COR-L47 (cell line): ENCODE data around the gene TGFB1I1.
"Not testable (repeated sequence)": the region's sequence is repeated elsewhere in the genome, so short reads cannot be mapped to it uniquely, and the experiment has no call there.

Experiments used
- DNase-seq: peaks from one replicate; lab custom pipeline; 2025; lab: John Stamatoyannopoulos, UW

Gene TGFB1I1

GRCh38 chr16:31487720-31488467 lies 15.9 kb downstream of the TGFB1I1 start:
- DNase-seq = peak; percentile 65

GRCh38 chr16:31488468-31489297 lies 16.7 kb downstream of the TGFB1I1 start:
- DNase-seq = peak; percentile 0

DNA sequence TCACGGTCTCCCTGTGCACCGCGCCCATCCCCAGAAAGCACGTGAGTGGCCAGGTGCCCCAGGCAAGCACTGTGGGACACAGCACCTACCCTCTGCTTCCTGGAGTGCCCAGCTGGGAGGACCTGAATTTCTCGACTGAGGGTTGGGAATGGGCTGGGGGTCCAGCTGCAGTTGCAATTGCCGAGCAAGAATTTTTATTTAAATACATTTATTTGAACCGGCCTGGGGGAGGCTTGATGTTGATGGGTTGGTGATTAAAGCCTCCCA lies 17.3 kb downstream of the TGFB1I1 start:
- DNase-seq = no peak

GRCh38 chr16:31489616-31490584 lies 17.9 kb downstream of the TGFB1I1 start:
- no peak for DNase-seq

DNA sequence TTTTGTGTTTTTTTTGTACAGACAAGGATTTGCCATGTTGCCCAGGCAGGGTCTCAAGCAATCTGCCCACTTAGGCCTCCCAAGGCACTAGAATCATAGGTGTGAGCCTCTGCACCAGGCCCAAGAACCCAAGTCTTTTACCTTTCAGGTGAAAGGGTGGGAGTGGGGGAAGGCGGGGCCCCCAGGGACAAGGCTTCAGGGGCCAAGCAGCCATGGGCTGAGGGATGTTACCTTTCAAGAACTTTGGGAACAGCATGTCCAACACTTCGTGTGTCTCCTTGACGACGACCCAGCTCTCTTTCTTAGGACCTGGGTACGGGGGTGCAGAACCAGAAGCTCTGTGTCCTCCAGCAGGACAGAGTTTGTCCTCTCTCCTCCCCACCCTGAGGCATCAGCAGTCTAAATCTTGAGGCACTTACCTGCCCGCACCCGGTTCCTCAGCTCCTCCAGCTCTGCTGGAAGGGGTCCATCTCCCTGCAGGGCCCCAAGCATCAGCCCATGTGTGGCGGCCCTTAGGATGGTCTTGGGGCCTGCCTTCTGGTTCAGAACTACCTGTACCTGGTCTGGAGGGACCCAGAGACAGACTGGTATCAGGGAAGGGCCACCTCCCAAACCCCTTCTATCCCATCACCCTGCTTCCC lies 19.9 kb downstream of the TGFB1I1 start:
- DNase-seq = no peak

GRCh38 chr16:31493506-31494125 lies 21.7 kb downstream of the TGFB1I1 start:
- DNase-seq = no peak

DNA sequence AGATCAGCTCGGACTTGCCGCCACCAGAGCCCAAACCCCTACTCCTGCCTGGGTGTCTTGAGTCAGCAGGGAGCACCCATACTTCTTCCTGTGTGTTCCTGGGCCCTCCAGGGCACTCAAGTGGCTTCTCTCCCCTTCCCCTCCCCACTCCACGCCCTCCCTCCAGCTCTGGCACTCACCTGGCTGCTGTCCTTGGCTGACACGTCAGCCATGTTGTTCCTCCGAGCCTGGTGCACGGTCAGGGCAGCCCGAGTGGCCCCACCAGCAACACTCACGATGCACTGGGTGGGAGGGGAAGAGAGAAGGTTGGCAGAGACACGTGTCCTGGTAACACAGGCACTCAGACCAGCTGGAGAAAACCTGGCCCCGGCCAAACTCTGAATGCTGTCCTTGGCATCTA lies 24.7 kb downstream of the TGFB1I1 start:
- DNase-seq = no peak

DNA sequence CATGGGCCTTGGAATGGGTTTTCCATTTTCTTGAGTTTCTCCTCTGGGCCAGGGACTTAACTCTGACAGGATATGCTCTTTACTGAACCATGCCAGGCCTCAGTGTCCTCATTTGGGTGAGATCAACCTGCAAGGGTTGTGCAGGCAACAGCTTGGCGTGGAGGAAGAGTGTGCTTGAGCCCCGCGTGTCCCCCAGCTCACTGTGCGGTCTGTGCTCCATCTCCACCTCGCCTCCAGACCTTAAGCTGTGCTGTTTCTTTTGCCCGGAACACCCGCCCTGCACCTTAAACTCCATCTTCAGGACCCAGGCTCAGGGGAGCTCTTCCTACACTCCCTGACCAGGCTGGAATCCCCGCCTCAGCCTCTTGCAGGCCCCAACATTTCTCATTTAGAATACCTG lies 26.5 kb downstream of the TGFB1I1 start:
- no peak for DNase-seq

DNA sequence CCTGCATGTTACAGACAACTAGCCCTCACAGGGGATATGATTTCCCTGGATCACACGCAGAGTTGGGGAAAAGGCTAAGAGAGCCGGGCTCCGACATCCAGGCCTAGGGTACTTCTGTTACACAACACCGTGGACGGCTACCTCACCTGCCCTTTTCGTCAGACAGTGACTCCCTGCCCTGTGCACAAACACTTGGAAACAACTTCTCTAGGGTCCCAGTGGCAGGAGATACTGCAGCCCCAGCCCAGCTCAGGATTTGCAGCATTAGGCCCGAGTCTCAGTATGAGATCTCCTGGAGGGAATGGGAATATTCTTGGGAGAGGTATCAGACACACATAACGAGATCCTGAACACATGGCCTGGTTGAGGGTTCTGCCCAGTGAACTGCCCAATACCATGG lies 28.0 kb downstream of the TGFB1I1 start:
- no peak for DNase-seq

DNA sequence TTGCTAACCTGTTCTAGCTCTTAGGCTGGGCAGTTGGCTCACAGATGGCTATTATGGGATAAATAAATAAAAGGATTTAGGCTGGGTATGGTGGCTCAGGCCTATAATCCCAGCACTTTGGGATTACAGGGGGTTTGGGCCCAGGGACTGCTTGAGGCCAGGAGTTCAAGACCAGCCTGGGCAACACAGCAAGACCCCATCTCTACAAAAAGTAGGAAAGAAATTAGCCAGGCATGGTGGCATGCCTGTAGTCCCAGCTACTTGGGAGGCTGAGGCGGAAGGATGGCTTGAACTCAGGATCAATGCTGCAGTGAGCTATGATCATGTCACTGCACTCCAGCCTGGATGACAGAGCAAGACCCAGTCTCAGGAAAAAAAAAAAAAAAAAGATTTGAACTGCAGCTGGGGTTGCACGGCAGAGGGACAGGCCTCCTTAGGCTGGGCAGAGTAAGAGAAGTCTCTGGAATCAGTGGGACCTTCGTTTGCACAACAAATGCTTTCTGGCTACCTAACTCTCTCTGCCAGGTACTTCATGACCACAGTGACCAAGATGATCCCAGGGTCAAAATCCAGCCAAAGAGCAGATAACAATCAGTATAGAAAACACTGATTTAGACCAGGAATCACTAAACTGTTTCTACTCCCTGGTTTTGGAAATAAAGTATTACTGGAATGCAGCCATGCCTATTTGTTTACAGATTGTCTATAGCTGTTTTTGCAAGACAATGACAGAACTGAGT lies 29.4 kb downstream of the TGFB1I1 start:
- no peak for DNase-seq

DNA sequence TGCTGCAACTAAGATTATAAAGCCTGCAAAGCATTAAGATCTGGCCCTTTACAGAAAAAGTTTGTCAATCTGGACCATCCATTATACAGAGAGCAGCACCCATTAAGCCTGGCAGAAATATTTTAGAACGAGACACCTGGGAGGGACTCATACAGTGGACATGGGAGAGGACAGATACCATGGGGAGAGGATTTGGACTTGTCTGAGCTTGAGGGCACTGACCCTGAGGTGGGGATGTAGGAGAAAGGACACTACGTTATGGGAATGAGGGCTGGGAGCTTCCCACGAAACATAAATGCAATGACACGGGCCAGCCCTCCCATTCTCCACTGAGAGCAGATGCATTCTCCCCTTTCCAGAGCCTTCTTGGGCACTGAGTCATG lies 30.0 kb downstream of the TGFB1I1 start:
- no peak for DNase-seq

DNA sequence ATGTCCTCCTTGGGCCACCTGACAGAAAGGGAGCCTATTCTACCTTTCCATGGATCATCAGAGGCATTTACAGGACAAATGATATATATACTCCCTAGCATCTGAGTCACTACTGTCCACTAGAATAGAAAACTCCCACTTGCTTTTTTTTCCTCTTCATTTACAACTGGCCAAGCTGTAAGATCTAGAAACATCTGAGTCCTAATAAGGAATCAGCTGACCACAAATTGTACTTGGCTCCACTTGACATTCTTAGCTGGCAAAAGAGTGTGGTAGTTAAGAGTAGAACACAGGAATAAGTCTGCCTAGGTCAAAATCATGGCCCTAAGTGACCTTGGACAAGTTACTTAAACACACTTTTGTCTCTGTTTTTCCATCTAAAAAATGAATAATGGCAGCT lies 31.0 kb downstream of the TGFB1I1 start:
- DNase-seq = no peak

DNA sequence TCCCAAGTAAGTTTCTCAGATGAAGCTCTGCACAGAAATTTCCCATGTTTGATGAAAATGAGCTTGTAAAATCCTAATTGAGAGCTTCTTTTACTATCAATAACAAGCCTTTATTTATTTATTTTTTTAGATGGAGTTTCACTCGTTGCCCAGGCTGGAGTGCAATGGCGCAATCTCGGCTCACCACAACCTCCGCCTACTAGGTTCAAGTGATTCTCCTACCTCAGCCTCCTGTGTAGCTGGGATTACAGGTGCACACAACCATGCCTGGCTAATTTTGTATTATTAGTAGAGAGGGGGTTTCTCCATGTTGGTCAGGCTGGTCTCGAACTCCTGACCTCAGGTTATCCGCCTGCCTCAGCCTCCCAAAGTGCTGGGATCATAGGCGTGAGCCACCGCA lies 31.6 kb downstream of the TGFB1I1 start:
- DNase-seq = not testable (repeated sequence)

DNA sequence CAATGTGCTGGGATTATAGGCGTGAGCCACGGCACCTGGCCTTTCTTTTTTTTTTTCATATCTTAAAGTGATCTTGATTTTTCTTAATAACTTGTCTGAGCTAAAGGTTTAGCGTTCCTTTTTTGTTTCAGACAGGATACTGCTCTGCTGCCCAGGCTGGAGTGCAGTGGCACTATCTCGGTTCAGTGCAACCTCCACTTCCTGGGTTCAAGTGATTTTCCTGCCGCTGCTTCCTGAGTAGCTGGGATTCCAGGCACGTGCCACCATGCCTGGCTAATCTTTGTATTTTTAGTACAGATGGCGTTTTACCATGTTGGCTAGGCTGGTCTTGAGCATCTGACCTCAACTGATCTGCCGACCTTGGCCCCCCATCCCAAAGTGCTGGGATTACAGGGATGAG lies 32.2 kb downstream of the TGFB1I1 start:
- DNase-seq = no peak

DNA sequence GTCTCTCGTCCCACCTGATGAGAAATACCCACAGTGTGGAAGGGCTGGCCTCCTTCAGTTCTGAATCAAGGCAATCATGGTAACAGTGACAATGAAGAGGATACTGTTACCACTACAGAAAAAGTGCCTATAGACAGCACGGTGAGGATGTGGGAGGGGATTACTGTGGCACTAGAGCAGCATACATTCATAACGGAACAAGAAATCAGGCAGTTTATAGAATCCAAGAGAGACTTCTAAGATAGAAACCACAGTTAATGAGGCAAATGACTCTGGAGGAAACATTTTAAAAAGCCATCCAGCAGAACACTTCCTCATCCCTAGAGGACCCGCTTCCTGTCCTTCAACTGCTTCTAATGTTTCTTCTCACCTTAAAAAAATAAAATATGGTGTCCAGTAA lies 33.5 kb downstream of the TGFB1I1 start:
- DNase-seq = no peak

- DNase-seq = peak; percentile 14
These were observed 35.6 kb downstream of the TGFB1I1 start for GRCh38 chr16:31507617-31507928.

DNA sequence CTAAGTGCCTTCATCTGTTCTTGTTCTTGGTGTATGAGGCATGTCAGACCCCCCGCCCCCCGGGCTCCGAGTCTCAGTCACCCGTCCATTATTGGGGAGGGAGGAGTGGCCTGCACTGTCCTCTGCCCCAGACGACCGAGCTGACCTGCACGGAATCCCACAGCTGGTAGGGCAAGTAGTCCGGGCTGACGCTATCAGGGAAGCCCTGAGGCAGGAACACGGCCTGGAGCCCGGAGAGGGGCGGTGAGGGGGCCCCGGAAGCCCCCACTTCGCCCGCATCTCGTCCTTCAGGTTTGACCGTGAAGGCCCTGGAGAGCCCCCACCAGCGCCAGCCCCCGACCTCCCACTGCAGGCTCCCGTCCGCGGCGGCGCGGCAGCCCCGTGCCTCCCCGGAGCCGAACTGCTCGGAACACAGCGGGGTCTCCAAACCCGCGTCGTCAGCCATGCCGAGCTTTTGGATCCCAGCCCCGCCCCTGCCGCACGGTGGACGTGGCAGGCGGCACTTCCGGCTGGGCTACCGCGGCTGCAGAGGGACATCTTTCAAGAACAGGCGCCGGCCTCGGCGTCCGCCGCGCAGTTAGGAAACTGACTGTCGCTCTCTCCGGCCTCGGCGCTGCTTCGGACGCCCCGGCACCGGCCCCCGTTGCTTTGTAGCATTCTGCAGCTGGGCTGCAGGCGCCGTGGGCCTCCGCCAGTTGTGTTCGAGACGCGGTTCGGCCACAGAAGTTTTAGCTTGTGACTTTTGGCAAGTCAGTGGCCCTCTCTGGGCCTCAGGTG lies 36.2 kb downstream of the TGFB1I1 start, which contains the start of gene RUSF1:
Gene RUSF1, minus strand, starts transcription at position 463 of the 777 bp plus-strand sequence. Its CDS starts 18 bp downstream, at position 445.
- DNase-seq = peak; percentile 86

DNA sequence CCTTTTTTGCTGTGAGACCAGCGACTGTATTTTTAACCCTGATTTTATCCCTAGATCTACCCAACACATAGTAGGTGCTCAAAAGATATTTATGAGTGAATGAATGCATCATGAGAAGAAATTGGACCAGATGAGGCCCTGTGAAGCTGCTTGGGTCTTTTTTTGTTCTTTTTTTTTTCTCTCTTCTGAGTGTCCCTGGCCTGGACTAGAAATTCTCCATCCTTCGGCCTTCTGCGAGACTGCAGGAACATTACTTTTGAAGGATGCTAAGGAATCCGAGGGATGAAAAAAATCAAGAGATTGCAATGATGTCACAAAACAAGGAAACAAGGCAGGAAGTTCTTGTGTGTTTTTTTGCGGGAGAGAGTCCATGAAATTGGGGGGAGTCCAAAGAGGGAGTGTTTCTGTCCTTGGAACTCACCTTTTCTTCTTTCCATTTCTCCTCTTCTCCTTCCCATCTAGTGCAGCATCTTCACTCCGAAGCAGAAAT lies 36.8 kb downstream of the TGFB1I1 start:
- DNase-seq = no peak

DNA sequence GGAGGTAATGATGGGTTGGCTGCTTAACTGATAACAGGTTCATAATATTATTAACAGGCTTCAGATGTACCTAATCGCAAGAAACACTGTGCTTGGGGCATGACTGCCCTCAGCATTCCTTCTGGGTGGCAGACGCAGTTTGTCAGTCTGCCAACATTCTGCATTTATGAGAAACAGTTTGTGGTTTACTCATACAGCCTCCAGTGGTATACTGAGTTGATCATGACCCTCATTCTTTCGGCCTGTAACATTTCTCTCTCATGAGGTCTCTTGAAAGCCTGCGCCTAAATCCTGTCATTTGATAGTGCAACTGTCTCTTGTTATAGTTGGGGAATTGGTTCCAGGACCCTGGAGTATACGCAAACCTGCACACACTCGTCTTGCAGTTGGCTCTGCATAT lies 41.2 kb downstream of the TGFB1I1 start:
- no peak for DNase-seq

- DNase-seq = no peak
These were observed 41.9 kb downstream of the TGFB1I1 start for GRCh38 chr16:31513884-31514283.
